B cell (primary cell): ENCODE data around the gene ZNF469. TPM values are rescaled to one million over a fixed set of nuclear protein-coding genes. Genes with fewer than 3 reads are reported as not detected.
A peak's percentile ranks its signal among the peaks of the same experiment; 100 is the strongest.

Source experiments
- ATAC-seq: fragments of 200-7000 bp; cut with Tn5 transposase; one replicate; pipeline ENCODE4 v1.10.0; 2021; ENCODE audit warnings: low read depth, mild to moderate bottlenecking, moderate number of reproducible peaks, moderate library complexity
- CTCF ChIA-PET: fragments of 350-600 bp; sonication (Branson Sonifier 250); formaldehyde crosslinking; loops from one replicate; lab custom pipeline; 2021; ENCODE audit warnings: antibody characterized with exemption, inconsistent platforms; lab: Charles Lee
- POLR2A ChIA-PET: fragments of 350-600 bp; sonication (Branson Sonifier 250); formaldehyde crosslinking; loops from one replicate; lab custom pipeline; 2021; ENCODE audit warnings: antibody characterized with exemption; lab: Charles Lee
- DNase-seq: peaks from one replicate; pipeline ENCODE4 v3.0.0; 2013
- H2AFZ ChIP-seq: 2 replicates; pipeline ENCODE4 v1.6.1; 2012; ENCODE audit warnings: mild to moderate bottlenecking, low read depth, low read length; ENCODE audit not compliant: insufficient read depth, poor library complexity, severe bottlenecking
- H3K27ac ChIP-seq, 2 donors: 1 replicate in 1 of 2; 2 replicates in 1 of 2; pipeline ENCODE4 v1.5.1; 2012 to 2013; ENCODE audit warnings: low read length in 2 of 2, mild to moderate bottlenecking in 2 of 2, moderate library complexity in 1 of 2
- H3K27me3 ChIP-seq, 4 experiments: fragments of 200-600 bp in 1 of 4; sonication (generic) in 1 of 4; replicated peaks in 1 of 4; 1 replicate in 2 of 4; 2 replicates in 2 of 4; pipeline versions ENCODE4 v1.6.1 to v1.7.0; 2013 to 2016; ENCODE audit warnings: low read length in 3 of 4, mild to moderate bottlenecking in 2 of 4, mixed read lengths in 1 of 4, moderate library complexity in 1 of 4; ENCODE audit not compliant: insufficient read depth in 4 of 4, control insufficient read depth in 3 of 4; ENCODE audit errors: control extremely low read depth in 1 of 4
- H3K36me3 ChIP-seq, 2 experiments: replicated peaks in 1 of 2; 1 replicate in 1 of 2; 2 replicates in 1 of 2; pipeline versions ENCODE4 v1.6.1 to v1.7.1; 2013; ENCODE audit warnings: low read length in 1 of 2; ENCODE audit not compliant: insufficient read depth in 2 of 2, control insufficient read depth in 1 of 2; ENCODE audit errors: control extremely low read depth in 1 of 2, extremely low read depth in 1 of 2
- H3K4me1 ChIP-seq, 2 donors: fragments of 200-600 bp in 1 of 2; sonication (generic) in 1 of 2; 1 replicate in 1 of 2; 2 replicates in 1 of 2; pipeline versions ENCODE4 v1.5.1 to v1.6.1; 2013 to 2017; ENCODE audit warnings: low read length in 2 of 2; ENCODE audit not compliant: control insufficient read depth in 2 of 2, insufficient read depth in 2 of 2
- H3K4me2 ChIP-seq: replicated peaks from 2 replicates; pipeline ENCODE3; 2012; ENCODE audit warnings: mild to moderate bottlenecking, low read depth, low read length; ENCODE audit not compliant: poor library complexity, severe bottlenecking
- H3K4me3 ChIP-seq, 5 experiments: fragments of 200-600 bp in 1 of 5; sonication (generic) in 1 of 5; 1 replicate in 3 of 5; 2 replicates in 2 of 5; pipeline versions ENCODE4 v1.5.1 to v1.7.0; 2011 to 2016; ENCODE audit warnings: low read length in 4 of 5, mild to moderate bottlenecking in 4 of 5, low read depth in 2 of 5, control low read depth in 1 of 5, moderate library complexity in 1 of 5; ENCODE audit not compliant: insufficient read depth in 1 of 5; ENCODE audit errors: control extremely low read depth in 1 of 5, extremely low read depth in 1 of 5
- H3K79me2 ChIP-seq: fragments of 200-600 bp; sonication (generic); one replicate; pipeline ENCODE4 v1.6.0; 2016; ENCODE audit warnings: low read length; ENCODE audit not compliant: control insufficient read depth, insufficient read depth
- H3K9ac ChIP-seq: fragments of 200-600 bp; sonication (generic); 2 replicates; pipeline ENCODE4 v1.6.1; 2017; ENCODE audit warnings: mild to moderate bottlenecking, low read length, moderate library complexity
- H3K9me3 ChIP-seq, 3 donors: one replicate each; pipeline versions ENCODE4 v1.6.1 to v1.7.1; 2013; ENCODE audit warnings: low read length in 2 of 3; ENCODE audit not compliant: control insufficient read depth in 2 of 3, insufficient read depth in 1 of 3; ENCODE audit errors: control extremely low read depth in 1 of 3
- H4K20me1 ChIP-seq: 2 replicates; pipeline ENCODE4 v1.6.0; 2012; ENCODE audit warnings: mild to moderate bottlenecking, low read length; ENCODE audit not compliant: insufficient read depth, control insufficient read depth, poor library complexity, severe bottlenecking
- H3K27ac Mint-ChIP-seq: one replicate; pipeline ENCODE4 v1.8.0; 2021; ENCODE audit warnings: mixed read lengths
- H3K27me3 Mint-ChIP-seq: one replicate; pipeline ENCODE4 v1.8.0; 2021; ENCODE audit warnings: mixed read lengths
- H3K4me1 Mint-ChIP-seq: one replicate; pipeline ENCODE4 v1.8.0; 2021; ENCODE audit warnings: mixed read lengths
- H3K4me3 Mint-ChIP-seq: one replicate; pipeline ENCODE4 v1.8.0; 2021; ENCODE audit warnings: mixed read lengths
- H3K9me3 Mint-ChIP-seq: one replicate; pipeline ENCODE4 v1.8.0; 2022; ENCODE audit warnings: mixed read lengths; ENCODE audit not compliant: insufficient read depth
- EZH2 ChIP-seq: IDR thresholded peaks from 2 replicates; pipeline ENCODE4 v1.6.1; 2012; ENCODE audit warnings: borderline replicate concordance, low read depth, mild to moderate bottlenecking, moderate library complexity, low read length; ENCODE audit not compliant: insufficient read depth, poor library complexity, severe bottlenecking
- WGBS: methylation state at CpG from one replicate; pipeline ENCODE4 v1.1.5; 2013; ENCODE audit warnings: missing lambda C conversion rate; ENCODE audit not compliant: insufficient coverage; 5-methylcytosine and 5-hydroxymethylcytosine counted together
- intact Hi-C: fragments of 100-400 bp; cut with micrococcal nuclease; formaldehyde crosslinking; loops from one replicate; pipeline ENCODE4 v1.10.0; 2022
- polyA plus RNA-seq: library from polyadenylated mRNA; depleted of rRNA; stranded (reverse); fragments of >200 nt; gene quantifications from 2 replicates; pipeline ENCODE4 v1.2.3, GENCODE V29; 2012
- total RNA-seq, 2 donors: library from RNA; stranded (reverse); fragments of 120-200 nt in 1 of 2; gene quantifications; 1 replicate in 1 of 2; 2 replicates in 1 of 2; pipeline versions ENCODE4 v1.2.3 to v1.2.4, GENCODE V29; 2013 to 2022
- TF ChIP-seq, protein P1 (sequence below): fragments of 200-600 bp; IDR thresholded peaks from one replicate; pipeline ENCODE4 v1.8.0; 2022; ENCODE audit warnings: antibody characterized with exemption, mild to moderate bottlenecking

The ZNF469 gene
- total and polyA plus RNA-seq, 2 donors (not counting 1 experiment from before 2014, with no cell fraction given): 0.25 to 5.9 TPM

DNA sequence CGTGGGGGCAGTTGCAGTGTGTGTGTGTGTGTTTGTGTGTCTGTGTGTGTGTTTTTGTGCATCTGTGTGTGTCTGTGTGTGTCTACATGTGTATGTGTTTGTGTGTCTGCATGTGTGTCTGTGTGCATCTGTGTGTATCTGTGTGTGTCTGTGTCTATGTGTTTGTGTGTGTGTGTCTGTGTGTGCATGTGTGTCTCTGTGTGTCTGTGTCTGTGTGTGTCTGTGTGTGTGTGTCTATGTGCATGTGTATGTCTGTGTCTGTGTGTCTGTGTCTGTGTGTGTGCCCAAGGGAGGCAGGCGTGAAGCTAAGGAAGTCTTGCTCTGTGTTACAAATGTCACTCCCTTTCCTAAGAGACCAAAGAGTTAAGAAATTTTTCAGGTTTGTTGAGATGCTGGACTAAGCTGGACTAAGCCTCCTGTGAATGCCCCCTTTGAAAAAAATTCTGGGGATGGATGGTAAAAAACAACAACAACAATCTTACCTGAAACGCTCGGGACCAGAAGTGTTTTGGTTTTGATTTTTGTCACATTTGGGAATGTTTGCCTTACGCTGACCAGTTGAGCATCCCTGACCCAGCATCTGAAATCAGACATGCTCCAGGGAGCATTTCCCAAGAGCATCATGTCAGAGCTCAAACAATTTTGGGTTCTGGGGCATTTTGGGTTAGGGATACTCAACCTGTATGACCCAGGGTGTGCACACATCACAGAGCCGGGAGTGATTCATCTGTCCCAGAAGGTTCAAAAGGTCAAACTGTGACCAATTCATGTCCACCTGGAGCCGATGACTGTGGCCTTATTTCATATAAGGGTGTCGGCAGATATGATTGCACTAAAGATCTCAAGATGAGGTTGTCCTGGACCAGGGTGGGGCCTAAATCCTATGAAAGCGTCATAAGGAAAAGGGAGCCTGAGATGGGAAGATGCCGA lies 48.6 kb upstream of the ZNF469 start:
- Mint-ChIP-seq H3K4me3 (no peak overlapping the region), H3K27ac (no peak overlapping the region)

More for the DNA sequence above, 48.6 kb upstream of the ZNF469 start:
- no peaks in the 10 kb centered on the region for H3K79me2 ChIP-seq
- no peak overlapping the region for H2AFZ ChIP-seq
- ChIA-PET POLR2A (no interaction called here), CTCF (no interaction called here)
- H3K27me3 ChIP-seq: peaks cover 0 to 12% (median 2%) of the 10 kb centered on the region in 4 experiments
- no peaks in the 10 kb centered on the region for H4K20me1 ChIP-seq
- H3K9me3 Mint-ChIP-seq: no peaks in the 10 kb centered on the region
- peak overlapping the region; percentile 30 for H3K4me2 ChIP-seq
- ATAC-seq (no peak), DNase-seq (no peak)
- H3K36me3 ChIP-seq: no peaks in the 10 kb centered on the region
- H3K27me3 Mint-ChIP-seq: peaks cover 21% of the 10 kb centered on the region
- peaks cover 8 to 10% of the 10 kb centered on the region in 2 donors for H3K4me1 ChIP-seq
- no peak for TF ChIP-seq EZH2
- TF ChIP-seq, protein P1, sequence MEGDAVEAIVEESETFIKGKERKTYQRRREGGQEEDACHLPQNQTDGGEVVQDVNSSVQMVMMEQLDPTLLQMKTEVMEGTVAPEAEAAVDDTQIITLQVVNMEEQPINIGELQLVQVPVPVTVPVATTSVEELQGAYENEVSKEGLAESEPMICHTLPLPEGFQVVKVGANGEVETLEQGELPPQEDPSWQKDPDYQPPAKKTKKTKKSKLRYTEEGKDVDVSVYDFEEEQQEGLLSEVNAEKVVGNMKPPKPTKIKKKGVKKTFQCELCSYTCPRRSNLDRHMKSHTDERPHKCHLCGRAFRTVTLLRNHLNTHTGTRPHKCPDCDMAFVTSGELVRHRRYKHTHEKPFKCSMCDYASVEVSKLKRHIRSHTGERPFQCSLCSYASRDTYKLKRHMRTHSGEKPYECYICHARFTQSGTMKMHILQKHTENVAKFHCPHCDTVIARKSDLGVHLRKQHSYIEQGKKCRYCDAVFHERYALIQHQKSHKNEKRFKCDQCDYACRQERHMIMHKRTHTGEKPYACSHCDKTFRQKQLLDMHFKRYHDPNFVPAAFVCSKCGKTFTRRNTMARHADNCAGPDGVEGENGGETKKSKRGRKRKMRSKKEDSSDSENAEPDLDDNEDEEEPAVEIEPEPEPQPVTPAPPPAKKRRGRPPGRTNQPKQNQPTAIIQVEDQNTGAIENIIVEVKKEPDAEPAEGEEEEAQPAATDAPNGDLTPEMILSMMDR: no peak
- 86% methylated on average over 7 of the region's 10 CpGs for WGBS
- no peak overlapping the region for H3K9ac ChIP-seq
- peaks cover 0 to 20% (median 0%) of the 10 kb centered on the region in 3 donors for H3K9me3 ChIP-seq
- peaks cover 6% of the 10 kb centered on the region for H3K4me1 Mint-ChIP-seq
- H3K27ac ChIP-seq: no peak overlapping the region
- H3K4me3 ChIP-seq: no peak overlapping the region
- intact Hi-C loops: no loop called here
